GM10248 (cell line): ENCODE results near the gene CRYGN.

Experiments
- CTCF ChIA-PET: fragments of 300-600 bp; sonication (Branson Sonifier 250); formaldehyde crosslinking; extraction: SDS; loops from one replicate; lab custom pipeline; 2021; ENCODE audit warnings: antibody characterized with exemption; lab: Yijun Ruan, JAX
- POLR2A ChIA-PET: fragments of 350-650 bp; sonication (Branson Sonifier 250); formaldehyde crosslinking; extraction: SDS; loops from one replicate; lab custom pipeline; 2020; ENCODE audit warnings: antibody characterized with exemption; lab: Yijun Ruan, JAX
- DNase-seq: peaks from one replicate; pipeline ENCODE4 v3.0.0; 2012; ENCODE audit errors: extremely low spot score
- CTCF ChIP-seq: IDR thresholded peaks from 2 replicates; pipeline ENCODE4 v1.5.1; 2012; ENCODE audit warnings: mild to moderate bottlenecking, low read depth; ENCODE audit errors: extremely low read depth, missing control alignments, control extremely low read depth

The CRYGN gene

GRCh38 chr7:151456276-151456675 lies 16.3 kb upstream of the CRYGN start:
- ChIA-PET CTCF (interaction anchor here (0.6 to 1.7 kb wide), 2 partner anchors 8 to 156 kb away, joined by 3 to 7 read pairs; no protein-coding TSS in a partner anchor), POLR2A (no interaction called here)
- TF ChIP-seq CTCF, result no peak
- DNase-seq, result no peak

- TF ChIP-seq CTCF, result no peak
- no peak for DNase-seq
- POLR2A ChIA-PET, result no interaction called here
- CTCF ChIA-PET, result no interaction called here
Measured at GRCh38 chr7:151455690-151456089, 15.7 kb upstream of the CRYGN start.

GRCh38 chr7:151454932-151455530 lies 15.1 kb upstream of the CRYGN start:
- no peak for TF ChIP-seq CTCF
- no peak for DNase-seq
- ChIA-PET CTCF (no interaction called here), POLR2A (no interaction called here)

GRCh38 chr7:151454305-151454704 lies 14.4 kb upstream of the CRYGN start:
- no peak for DNase-seq
- CTCF ChIA-PET, result interaction anchor here (3.8 kb wide), 1 partner anchor 8 kb away, joined by 18 read pairs; no protein-coding TSS in a partner anchor
- POLR2A ChIA-PET, result no interaction called here
- no peak for TF ChIP-seq CTCF

GRCh38 chr7:151453326-151453791 lies 13.4 kb upstream of the CRYGN start:
- ChIA-PET CTCF (interaction anchor here (3.8 kb wide), 1 partner anchor 9 kb away, joined by 18 read pairs; no protein-coding TSS in a partner anchor), POLR2A (no interaction called here)
- no peak for DNase-seq
- TF ChIP-seq CTCF, result no peak

GRCh38 chr7:151452680-151453325 lies 12.9 kb upstream of the CRYGN start:
- CTCF ChIA-PET, result interaction anchor here (0.9 to 3.8 kb wide), 3 partner anchors 10 to 137 kb away, joined by 4 to 18 read pairs (median 7); no protein-coding TSS in a partner anchor
- no peak for DNase-seq
- no peak for TF ChIP-seq CTCF
- POLR2A ChIA-PET, result no interaction called here
